ENCODE measurements around the gene FOXL2NB.

- TF ChIP-seq, protein P1, sequence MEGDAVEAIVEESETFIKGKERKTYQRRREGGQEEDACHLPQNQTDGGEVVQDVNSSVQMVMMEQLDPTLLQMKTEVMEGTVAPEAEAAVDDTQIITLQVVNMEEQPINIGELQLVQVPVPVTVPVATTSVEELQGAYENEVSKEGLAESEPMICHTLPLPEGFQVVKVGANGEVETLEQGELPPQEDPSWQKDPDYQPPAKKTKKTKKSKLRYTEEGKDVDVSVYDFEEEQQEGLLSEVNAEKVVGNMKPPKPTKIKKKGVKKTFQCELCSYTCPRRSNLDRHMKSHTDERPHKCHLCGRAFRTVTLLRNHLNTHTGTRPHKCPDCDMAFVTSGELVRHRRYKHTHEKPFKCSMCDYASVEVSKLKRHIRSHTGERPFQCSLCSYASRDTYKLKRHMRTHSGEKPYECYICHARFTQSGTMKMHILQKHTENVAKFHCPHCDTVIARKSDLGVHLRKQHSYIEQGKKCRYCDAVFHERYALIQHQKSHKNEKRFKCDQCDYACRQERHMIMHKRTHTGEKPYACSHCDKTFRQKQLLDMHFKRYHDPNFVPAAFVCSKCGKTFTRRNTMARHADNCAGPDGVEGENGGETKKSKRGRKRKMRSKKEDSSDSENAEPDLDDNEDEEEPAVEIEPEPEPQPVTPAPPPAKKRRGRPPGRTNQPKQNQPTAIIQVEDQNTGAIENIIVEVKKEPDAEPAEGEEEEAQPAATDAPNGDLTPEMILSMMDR (IDR thresholded peaks at IDR 0.05; ENCODE audit: low read depth, low read length, poor library complexity, severe bottlenecking): no peak
- TF ChIP-seq EZH2phosphoT487 (IDR thresholded peaks at IDR 0.05; ENCODE audit: borderline replicate concordance, low read length): no peak
Observed at GRCh38 chr3:138942271-138942670, 4.7 kb upstream of the FOXL2NB start.
